A673 (cell line): Measurements from ENCODE around the gene TMC3.
"Not testable (repeated sequence)": the region's sequence is repeated elsewhere in the genome, so short reads cannot be mapped to it uniquely, and the experiment has no call there.

Experiments
- EZH2 ChIP-seq: fragments of 200-600 bp; sonication (generic); IDR thresholded peaks from 2 replicates; pipeline ENCODE4 v1.6.1; 2017; ENCODE audit warnings: borderline replicate concordance, low read depth, mild to moderate bottlenecking, mixed read lengths, antibody characterized with exemption, low read length; ENCODE audit not compliant: poor library complexity, severe bottlenecking
- TF ChIP-seq, protein P1 (sequence below): fragments of 300-800, 200-600 bp; sonication (generic); conservative IDR thresholded peaks from 2 replicates; pipeline ENCODE4 v1.5.1; 2017; ENCODE audit warnings: low read depth, mild to moderate bottlenecking, antibody characterized with exemption, low read length, moderate library complexity, mixed read lengths

DNA sequence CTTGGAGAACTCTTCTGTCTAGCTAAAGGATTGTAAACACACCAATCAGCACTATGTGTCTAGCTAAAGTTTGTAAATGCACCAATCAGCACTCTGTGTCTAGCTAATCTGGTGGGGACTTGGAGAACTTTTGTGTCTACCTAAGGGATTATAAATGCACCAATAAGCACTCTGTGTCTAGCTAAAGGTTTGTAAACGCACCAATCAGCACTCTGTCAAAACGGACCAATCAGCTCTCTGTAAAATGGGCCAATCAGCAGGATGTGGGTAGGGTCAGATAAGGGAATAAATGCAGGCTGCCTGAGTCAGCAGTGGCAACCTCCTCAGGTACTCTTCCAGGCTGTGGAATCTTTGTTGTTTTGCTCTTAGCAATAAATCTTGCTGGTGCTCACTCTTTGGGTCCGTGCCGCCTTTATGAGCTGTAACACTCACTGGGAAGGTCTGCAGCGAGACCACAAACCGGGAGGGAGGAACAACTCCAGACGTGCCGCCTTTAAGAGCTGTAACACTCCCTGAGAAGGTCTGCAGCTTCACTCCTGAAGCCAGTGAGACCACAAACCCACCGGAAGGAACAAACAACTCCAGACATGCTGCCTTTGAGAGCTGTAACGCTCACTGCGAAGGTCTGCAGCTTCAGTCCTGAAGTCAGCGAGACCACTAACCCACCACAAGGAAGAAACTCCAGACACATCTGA is 40.4 kb upstream of the TMC3 start:
- TF ChIP-seq, protein P1, sequence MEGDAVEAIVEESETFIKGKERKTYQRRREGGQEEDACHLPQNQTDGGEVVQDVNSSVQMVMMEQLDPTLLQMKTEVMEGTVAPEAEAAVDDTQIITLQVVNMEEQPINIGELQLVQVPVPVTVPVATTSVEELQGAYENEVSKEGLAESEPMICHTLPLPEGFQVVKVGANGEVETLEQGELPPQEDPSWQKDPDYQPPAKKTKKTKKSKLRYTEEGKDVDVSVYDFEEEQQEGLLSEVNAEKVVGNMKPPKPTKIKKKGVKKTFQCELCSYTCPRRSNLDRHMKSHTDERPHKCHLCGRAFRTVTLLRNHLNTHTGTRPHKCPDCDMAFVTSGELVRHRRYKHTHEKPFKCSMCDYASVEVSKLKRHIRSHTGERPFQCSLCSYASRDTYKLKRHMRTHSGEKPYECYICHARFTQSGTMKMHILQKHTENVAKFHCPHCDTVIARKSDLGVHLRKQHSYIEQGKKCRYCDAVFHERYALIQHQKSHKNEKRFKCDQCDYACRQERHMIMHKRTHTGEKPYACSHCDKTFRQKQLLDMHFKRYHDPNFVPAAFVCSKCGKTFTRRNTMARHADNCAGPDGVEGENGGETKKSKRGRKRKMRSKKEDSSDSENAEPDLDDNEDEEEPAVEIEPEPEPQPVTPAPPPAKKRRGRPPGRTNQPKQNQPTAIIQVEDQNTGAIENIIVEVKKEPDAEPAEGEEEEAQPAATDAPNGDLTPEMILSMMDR = not testable (repeated sequence)
- not testable (repeated sequence) for TF ChIP-seq EZH2
